ENCODE data around the gene KCNQ5.

The KCNQ5 gene

GRCh38 chr6:72755752-72756151 is 133.9 kb downstream of the KCNQ5 start:
- DNase-seq: no peak

- DNase-seq: no peak
These were observed 135.2 kb downstream of the KCNQ5 start for GRCh38 chr6:72757048-72757447.

- DNase-seq: no peak
These were observed 136.1 kb downstream of the KCNQ5 start for GRCh38 chr6:72757926-72758325.

- DNase-seq: no peak
These were observed 137.0 kb downstream of the KCNQ5 start for GRCh38 chr6:72758901-72759300.

- DNase-seq: no peak
These were observed 138.4 kb downstream of the KCNQ5 start for GRCh38 chr6:72760114-72760793.

GRCh38 chr6:72761761-72762160 is 139.9 kb downstream of the KCNQ5 start:
- DNase-seq: no peak

GRCh38 chr6:72769459-72770125 is 147.7 kb downstream of the KCNQ5 start:
- no peak for DNase-seq

GRCh38 chr6:72770959-72771358 is 149.1 kb downstream of the KCNQ5 start:
- DNase-seq: no peak

GRCh38 chr6:72776456-72776855 is 154.6 kb downstream of the KCNQ5 start:
- no peak for DNase-seq

GRCh38 chr6:72781624-72782023 is 159.8 kb downstream of the KCNQ5 start:
- DNase-seq: no peak

- no peak for DNase-seq
These were observed 161.2 kb downstream of the KCNQ5 start for GRCh38 chr6:72783035-72783434.

GRCh38 chr6:72783666-72784065 is 161.8 kb downstream of the KCNQ5 start:
- no peak for DNase-seq

GRCh38 chr6:72784071-72784470 is 162.2 kb downstream of the KCNQ5 start:
- DNase-seq: no peak

- DNase-seq: no peak
These were observed 162.7 kb downstream of the KCNQ5 start for GRCh38 chr6:72784581-72784980.

- no peak for DNase-seq
These were observed 165.6 kb downstream of the KCNQ5 start for GRCh38 chr6:72787391-72788031.

- DNase-seq: no peak
These were observed 166.3 kb downstream of the KCNQ5 start for GRCh38 chr6:72788188-72788587.

GRCh38 chr6:72789145-72789544 is 167.3 kb downstream of the KCNQ5 start:
- no peak for DNase-seq

- DNase-seq: no peak
These were observed 170.8 kb downstream of the KCNQ5 start for GRCh38 chr6:72792692-72793091.

GRCh38 chr6:72793641-72794395 is 172.0 kb downstream of the KCNQ5 start:
- DNase-seq: no peak

GRCh38 chr6:72798196-72798595 is 176.3 kb downstream of the KCNQ5 start:
- DNase-seq: no peak

- DNase-seq: no peak
These were observed 188.0 kb downstream of the KCNQ5 start for GRCh38 chr6:72809746-72810379.

GRCh38 chr6:72810571-72811280 is 188.9 kb downstream of the KCNQ5 start:
- DNase-seq: no peak
